Astrocyte (in vitro differentiated cells and primary cell): ENCODE data around the gene ATF3. TPM values are rescaled to one million over a fixed set of nuclear protein-coding genes. Genes with fewer than 3 reads are reported as not detected.

Source experiments
- DNase-seq: peaks from one replicate; pipeline ENCODE4 v3.0.0-alpha.2; 2010; ENCODE audit warnings: low read depth
- FAIRE-seq: peaks from 2 replicates; lab custom pipeline; 2011; peaks lifted over from hg19 to GRCh38; lab: Jason Lieb, UNC
- H2AFZ ChIP-seq: 2 replicates; pipeline ENCODE4 v1.6.0; 2012; ENCODE audit warnings: low read depth, low read length, inconsistent platforms
- H3K27ac ChIP-seq: 2 replicates; pipeline ENCODE4 v1.5.1; 2011; ENCODE audit warnings: low read depth, low read length, inconsistent platforms
- H3K27me3 ChIP-seq: 2 replicates; pipeline ENCODE4 v1.6.0; 2011; ENCODE audit warnings: low read length, inconsistent platforms; ENCODE audit not compliant: insufficient read depth
- H3K36me3 ChIP-seq: 2 replicates; pipeline ENCODE4 v1.5.1; 2011; ENCODE audit warnings: low read length, inconsistent platforms; ENCODE audit not compliant: insufficient read depth
- H3K4me1 ChIP-seq: 2 replicates; pipeline ENCODE4 v1.5.1; 2011; ENCODE audit warnings: low read length, inconsistent platforms; ENCODE audit not compliant: insufficient read depth
- H3K4me2 ChIP-seq: 2 replicates; pipeline ENCODE4 v1.6.0; 2012; ENCODE audit warnings: low read length, inconsistent platforms
- H3K4me3 ChIP-seq: 2 replicates; pipeline ENCODE4 v1.5.1; 2011; ENCODE audit warnings: low read depth, mild to moderate bottlenecking, low read length, inconsistent platforms; ENCODE audit not compliant: insufficient read depth
- H3K79me2 ChIP-seq: 2 replicates; pipeline ENCODE4 v1.6.0; 2012; ENCODE audit warnings: mild to moderate bottlenecking, low read length, inconsistent platforms; ENCODE audit not compliant: insufficient read depth
- H3K9ac ChIP-seq: 2 replicates; pipeline ENCODE4 v1.6.0; 2012; ENCODE audit warnings: mild to moderate bottlenecking, low read length, inconsistent platforms
- H3K9me3 ChIP-seq: 2 replicates; pipeline ENCODE4 v1.5.1; 2012; ENCODE audit warnings: low read depth, mild to moderate bottlenecking, low read length, inconsistent platforms; ENCODE audit not compliant: insufficient read depth
- H4K20me1 ChIP-seq: 2 replicates; pipeline ENCODE4 v1.6.0; 2012; ENCODE audit warnings: low read length, inconsistent platforms; ENCODE audit not compliant: insufficient read depth
- H3K27ac Mint-ChIP-seq: one replicate; pipeline ENCODE4 v1.8.0; 2021; ENCODE audit warnings: mild to moderate bottlenecking, mixed read lengths; ENCODE audit not compliant: unreplicated experiment
- H3K27me3 Mint-ChIP-seq: one replicate; pipeline ENCODE4 v1.8.0; 2021; ENCODE audit warnings: low read depth, mixed read lengths; ENCODE audit not compliant: unreplicated experiment
- H3K36me3 Mint-ChIP-seq: one replicate; pipeline ENCODE4 v1.8.0; 2021; ENCODE audit warnings: low read depth, mixed read lengths; ENCODE audit not compliant: unreplicated experiment
- H3K4me1 Mint-ChIP-seq: one replicate; pipeline ENCODE4 v1.8.0; 2021; ENCODE audit warnings: low read depth, mixed read lengths; ENCODE audit not compliant: unreplicated experiment
- H3K4me3 Mint-ChIP-seq: one replicate; pipeline ENCODE4 v1.8.0; 2021; ENCODE audit warnings: mild to moderate bottlenecking, moderate library complexity, mixed read lengths; ENCODE audit not compliant: unreplicated experiment
- H3K9me3 Mint-ChIP-seq: one replicate; pipeline ENCODE4 v1.8.0; 2021; ENCODE audit warnings: mild to moderate bottlenecking, mixed read lengths; ENCODE audit not compliant: unreplicated experiment
- EZH2 ChIP-seq: IDR thresholded peaks from 2 replicates; pipeline ENCODE4 v1.6.1; 2012; ENCODE audit warnings: mild to moderate bottlenecking, low read length, inconsistent platforms; ENCODE audit not compliant: insufficient read depth
- total RNA-seq: library from RNA; stranded (reverse); gene quantifications from 2 replicates; pipeline ENCODE4 v1.2.1, GENCODE V29; 2021
- TF ChIP-seq, protein P1 (sequence below): IDR thresholded peaks from 2 replicates; pipeline ENCODE4 v1.5.1; 2011; ENCODE audit warnings: low read depth, mild to moderate bottlenecking, inconsistent platforms, low read length, moderate library complexity; ENCODE audit not compliant: insufficient read depth

The ATF3 gene
- total RNA-seq, 1 donor from 2014 or later, result 87.6 TPM

DNA sequence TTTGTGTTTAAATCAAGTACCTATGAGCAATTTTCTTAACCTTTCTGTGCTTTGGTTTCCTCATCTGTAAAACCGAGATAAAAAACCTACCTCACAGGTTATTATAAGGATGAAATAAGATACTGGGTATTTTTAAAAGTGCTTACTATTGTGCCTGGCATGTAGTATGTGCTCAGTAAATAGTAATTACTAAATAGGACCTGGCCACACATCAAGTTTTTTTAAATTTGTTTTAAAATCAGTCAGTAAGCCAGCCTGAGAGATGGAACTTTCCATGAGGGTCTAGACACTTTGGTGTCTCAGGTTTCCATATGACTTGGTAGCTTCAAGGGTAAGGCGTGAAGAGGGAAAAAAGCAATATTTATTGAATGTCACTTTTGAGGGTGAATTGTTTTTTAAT is 7.0 kb upstream of the ATF3 start:
- no peak overlapping the region for H3K27ac Mint-ChIP-seq
- FAIRE-seq, result no peak
- Histone ChIP-seq H3K27me3 (peaks cover 51% of the 10 kb centered on the region), H3K9me3 (no peaks in the 10 kb centered on the region), H3K4me2 (no peak overlapping the region), H3K79me2 (no peaks in the 10 kb centered on the region), H3K36me3 (no peaks in the 10 kb centered on the region), H4K20me1 (no peaks in the 10 kb centered on the region), H3K4me1 (peaks cover 6% of the 10 kb centered on the region), H3K4me3 (no peak overlapping the region), H3K27ac (no peak overlapping the region), H2AFZ (no peak overlapping the region), H3K9ac (no peak overlapping the region)
- H3K4me3 Mint-ChIP-seq, result no peak overlapping the region
- H3K9me3 Mint-ChIP-seq, result no peaks in the 10 kb centered on the region
- peaks cover 28% of the 10 kb centered on the region for H3K4me1 Mint-ChIP-seq
- peaks cover 16% of the 10 kb centered on the region for H3K27me3 Mint-ChIP-seq
- no peaks in the 10 kb centered on the region for H3K36me3 Mint-ChIP-seq
- DNase-seq, result no peak
- TF ChIP-seq EZH2, result no peak
- TF ChIP-seq, protein P1, sequence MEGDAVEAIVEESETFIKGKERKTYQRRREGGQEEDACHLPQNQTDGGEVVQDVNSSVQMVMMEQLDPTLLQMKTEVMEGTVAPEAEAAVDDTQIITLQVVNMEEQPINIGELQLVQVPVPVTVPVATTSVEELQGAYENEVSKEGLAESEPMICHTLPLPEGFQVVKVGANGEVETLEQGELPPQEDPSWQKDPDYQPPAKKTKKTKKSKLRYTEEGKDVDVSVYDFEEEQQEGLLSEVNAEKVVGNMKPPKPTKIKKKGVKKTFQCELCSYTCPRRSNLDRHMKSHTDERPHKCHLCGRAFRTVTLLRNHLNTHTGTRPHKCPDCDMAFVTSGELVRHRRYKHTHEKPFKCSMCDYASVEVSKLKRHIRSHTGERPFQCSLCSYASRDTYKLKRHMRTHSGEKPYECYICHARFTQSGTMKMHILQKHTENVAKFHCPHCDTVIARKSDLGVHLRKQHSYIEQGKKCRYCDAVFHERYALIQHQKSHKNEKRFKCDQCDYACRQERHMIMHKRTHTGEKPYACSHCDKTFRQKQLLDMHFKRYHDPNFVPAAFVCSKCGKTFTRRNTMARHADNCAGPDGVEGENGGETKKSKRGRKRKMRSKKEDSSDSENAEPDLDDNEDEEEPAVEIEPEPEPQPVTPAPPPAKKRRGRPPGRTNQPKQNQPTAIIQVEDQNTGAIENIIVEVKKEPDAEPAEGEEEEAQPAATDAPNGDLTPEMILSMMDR, result no peak

DNA sequence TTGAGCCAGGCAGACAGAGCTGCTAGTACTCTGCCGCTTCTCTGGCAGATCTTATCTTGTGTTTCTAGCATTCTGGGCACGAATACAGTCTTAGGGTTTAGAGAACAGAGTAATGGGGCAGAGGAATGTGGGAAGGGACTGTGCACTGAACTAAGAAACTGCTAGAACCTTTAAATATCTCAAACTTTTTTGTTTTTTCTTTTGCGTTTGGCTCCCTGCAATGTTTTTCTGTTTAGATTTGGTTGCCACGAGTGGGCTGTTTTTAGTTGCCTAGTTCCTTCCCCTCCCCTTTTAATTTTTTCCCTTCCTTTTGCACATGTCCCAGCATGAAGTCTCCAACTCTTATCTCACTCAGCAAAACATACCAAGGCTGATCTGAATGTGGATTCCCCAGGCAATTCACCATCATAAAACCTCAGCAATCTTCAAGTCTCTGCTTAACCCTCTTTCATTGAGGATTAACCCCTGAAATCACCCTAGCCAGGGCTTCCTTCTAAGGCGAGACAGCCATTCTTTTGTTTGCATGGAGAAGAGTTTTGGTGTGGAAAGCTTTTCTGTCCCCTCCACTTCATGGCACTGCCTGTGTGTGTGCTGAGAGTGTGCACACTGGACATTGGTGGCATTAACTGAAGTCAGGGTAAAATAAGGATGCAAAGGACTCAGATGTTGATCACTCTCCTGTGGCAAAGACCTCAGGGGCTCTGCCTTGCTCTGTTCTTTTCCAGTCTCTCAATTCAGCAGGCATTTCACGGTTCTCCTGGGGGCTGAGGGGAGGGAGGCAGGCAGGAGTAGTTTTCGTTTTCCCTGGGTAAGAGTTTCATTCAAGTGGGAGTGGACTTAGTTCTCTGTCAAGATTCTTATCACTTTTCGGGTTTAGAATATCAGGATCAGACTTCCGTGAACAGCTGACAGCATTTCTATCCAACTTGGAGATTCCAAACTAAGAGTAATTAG is 2.8 kb upstream of the ATF3 start:
- H2AFZ ChIP-seq, result no peak overlapping the region
- peaks cover 74% of the 10 kb centered on the region for H3K27me3 ChIP-seq
- Mint-ChIP-seq H3K4me1 (peaks cover 23% of the 10 kb centered on the region), H3K27me3 (peaks cover 16% of the 10 kb centered on the region), H3K27ac (peak overlapping the region; percentile 82), H3K9me3 (no peaks in the 10 kb centered on the region), H3K36me3 (no peaks in the 10 kb centered on the region), H3K4me3 (peak overlapping the region; percentile 80)
- no peak for FAIRE-seq
- H3K4me2 ChIP-seq, result peak overlapping the region; percentile 96
- TF ChIP-seq, protein P1, result no peak
- peak; percentile 19 for TF ChIP-seq EZH2
- peaks cover 5% of the 10 kb centered on the region for H3K79me2 ChIP-seq
- peaks cover 13% of the 10 kb centered on the region for H4K20me1 ChIP-seq
- peaks cover 15% of the 10 kb centered on the region for H3K4me1 ChIP-seq
- H3K9me3 ChIP-seq, result no peaks in the 10 kb centered on the region
- H3K36me3 ChIP-seq, result no peaks in the 10 kb centered on the region
- H3K27ac ChIP-seq, result no peak overlapping the region
- peak; percentile 26 for DNase-seq
- no peak overlapping the region for H3K4me3 ChIP-seq
- H3K9ac ChIP-seq, result peak overlapping the region; percentile 93
